ENCODE measurements around the gene RBP3. TPM values are rescaled to one million over a fixed set of nuclear protein-coding genes. Genes with fewer than 3 reads are reported as not detected.

RBP3 gene
- total and polyA plus RNA-seq, 2 of the 4 experiments (the other 2 are of a cell fraction) = not detected

GRCh38 chr10:47354165-47354564 lies 6.0 kb downstream of the RBP3 start:
- no peak overlapping the region for H3K27ac ChIP-seq (ENCODE audit: insufficient read depth, low read length)
- no peak overlapping the region for H3K23ac ChIP-seq (ENCODE audit: low read depth, low read length)
- H4K20me1 ChIP-seq (ENCODE audit: insufficient read depth, low read length) = no peaks in the 10 kb centered on the region
- H2AK5ac ChIP-seq (ENCODE audit: low read depth, low read length) = no peak overlapping the region
- TF ChIP-seq CTCF (conservative IDR thresholded peaks at IDR 0.05; ENCODE audit: low read depth, low read length) (peak; percentile 30; the same call in 1 of the 2 replicates), RAD21 (IDR thresholded peaks at IDR 0.05; ENCODE audit: low read length) (peak; percentile 33; the same call in 1 of the 2 replicates), RFX5 (IDR thresholded peaks at IDR 0.05; ENCODE audit: low read depth, low read length) (no peak), BHLHE40 (IDR thresholded peaks at IDR 0.05; ENCODE audit: low read depth, low read length) (no peak), SMC3 (IDR thresholded peaks at IDR 0.05; ENCODE audit: low read depth, low read length) (0 out of 2 replicates have a peak, but pooled peaks have one; percentile 20), MXI1 (IDR thresholded peaks at IDR 0.05; ENCODE audit: borderline replicate concordance, low read depth, low read length) (no peak), FOS (IDR thresholded peaks at IDR 0.05; ENCODE audit: low read depth, low read length) (no peak)
- TF ChIP-seq, protein P1, sequence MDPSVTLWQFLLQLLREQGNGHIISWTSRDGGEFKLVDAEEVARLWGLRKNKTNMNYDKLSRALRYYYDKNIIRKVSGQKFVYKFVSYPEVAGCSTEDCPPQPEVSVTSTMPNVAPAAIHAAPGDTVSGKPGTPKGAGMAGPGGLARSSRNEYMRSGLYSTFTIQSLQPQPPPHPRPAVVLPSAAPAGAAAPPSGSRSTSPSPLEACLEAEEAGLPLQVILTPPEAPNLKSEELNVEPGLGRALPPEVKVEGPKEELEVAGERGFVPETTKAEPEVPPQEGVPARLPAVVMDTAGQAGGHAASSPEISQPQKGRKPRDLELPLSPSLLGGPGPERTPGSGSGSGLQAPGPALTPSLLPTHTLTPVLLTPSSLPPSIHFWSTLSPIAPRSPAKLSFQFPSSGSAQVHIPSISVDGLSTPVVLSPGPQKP (IDR thresholded peaks at IDR 0.05; ENCODE audit: borderline replicate concordance, low read depth, low read length) = no peak
- no peaks in the 10 kb centered on the region for H3K79me1 ChIP-seq (ENCODE audit: low read depth in 1 of 2, low read length in 2 of 2)
- no peak overlapping the region for H4K91ac ChIP-seq (ENCODE audit: insufficient read depth, low read depth, low read length)
- H2BK15ac ChIP-seq (ENCODE audit: low read depth, low read length) = no peak overlapping the region
- H4K5ac ChIP-seq (ENCODE audit: low read depth, low read length) = no peak overlapping the region
- no peak overlapping the region for H3K4me2 ChIP-seq (ENCODE audit: low read depth, low read length)
- H2AK9ac ChIP-seq (replicated peaks; ENCODE audit: low read depth, low read length, poor library complexity) = no peak overlapping the region
- no peak overlapping the region for H2BK5ac ChIP-seq (ENCODE audit: low read depth, low read length, poor library complexity, severe bottlenecking)
- intact Hi-C loops (cut with micrococcal nuclease) (no loop called here), dilution Hi-C loops (cut with HindIII; ENCODE audit: low sequenced_read_pairs, unreplicated experiment) (no loop called here), in situ Hi-C loops (cut with MboI; ENCODE audit: low sequenced_read_pairs) (no loop called here)
- DNase-seq (peak; percentile 5), ATAC-seq (ENCODE audit: low read depth) (peak; percentile 77)
- H3K9ac ChIP-seq (ENCODE audit: low read depth, low read length) = no peak overlapping the region
- no peak overlapping the region for H3K18ac ChIP-seq (ENCODE audit: low read depth, low read length)
- H2BK20ac ChIP-seq (ENCODE audit: low read depth, low read length) = no peak overlapping the region
- 67% methylated on average over 2 of the region's 4 CpGs; no CpG with 5 or more reads in 1 of the 2 experiments for WGBS, 2 experiments (ENCODE audit: extremely low coverage in 2 of 2, insufficient read length in 1 of 2)
- ChIA-PET POLR2A (ENCODE audit: unreplicated experiment) (no interaction called here), CTCF (interaction anchor here (0.5 kb wide), 1 partner anchor 17 kb away, joined by 4 read pairs; no protein-coding TSS in a partner anchor)
- no peak overlapping the region for H2BK120ac ChIP-seq (ENCODE audit: low read depth, low read length)
- no peaks in the 10 kb centered on the region for H3K9me1 ChIP-seq (ENCODE audit: insufficient read depth, low read length)
- no peak overlapping the region for H3K4ac ChIP-seq (ENCODE audit: low read depth, low read length)
- no peak overlapping the region for H3K14ac ChIP-seq (replicated peaks; ENCODE audit: low read depth, low read length)
- no TSS peak for BruUV-seq (replicated peaks)
- no peak overlapping the region for H3K4me3 ChIP-seq (ENCODE audit: insufficient read depth, low read depth, low read length)
- H3K36me3 ChIP-seq (ENCODE audit: control insufficient read depth, insufficient read depth, low read length) = no peaks in the 10 kb centered on the region
- H3K4me1 ChIP-seq (ENCODE audit: control insufficient read depth, insufficient read depth, low read length) = no peaks in the 10 kb centered on the region
- no peaks in the 10 kb centered on the region for H3K9me3 ChIP-seq (ENCODE audit: control insufficient read depth, insufficient read depth, low read length)
- H4K8ac ChIP-seq (ENCODE audit: low read depth in 2 of 2, low read length in 2 of 2) = no peak overlapping the region
- H3K56ac ChIP-seq (ENCODE audit: extremely low read depth, insufficient read depth, low read length) = no peak overlapping the region
- no peak overlapping the region for H2AFZ ChIP-seq (replicated peaks; ENCODE audit: low read length, poor library complexity)
- peaks cover 32% of the 10 kb centered on the region for H3K27me3 ChIP-seq (ENCODE audit: control insufficient read depth, insufficient read depth, low read length)

Data from IMR-90 (cell line).